Thoracic aorta (tissue), 2 donors: ENCODE results near the gene DNAH1. TPM values are rescaled to one million over a fixed set of nuclear protein-coding genes. Genes with fewer than 3 reads are reported as not detected.

Experiments used
- ATAC-seq: fragments of 150-250 bp; one replicate; pipeline ENCODE4 v1.8.0; 2017; ENCODE audit warnings: low read depth; ENCODE audit not compliant: insufficient number of reproducible peaks, low FRiP score
- DNase-seq: peaks from one replicate; pipeline ENCODE4 v3.0.0-alpha.2; 2020; ENCODE audit warnings: low spot score
- H3K27ac ChIP-seq, 2 donors: fragments of 200-600 bp; sonication (generic); 1 replicate in 1 of 2; 2 replicates in 1 of 2; pipeline ENCODE4 v1.5.1; 2016; ENCODE audit warnings: mild to moderate bottlenecking in 2 of 2, moderate library complexity in 2 of 2
- H3K27me3 ChIP-seq: fragments of 200-600 bp; sonication (generic); replicated peaks from 2 replicates; pipeline ENCODE4 v1.6.0; 2016; ENCODE audit warnings: mild to moderate bottlenecking; ENCODE audit not compliant: insufficient read depth
- H3K36me3 ChIP-seq: fragments of 200-600 bp; sonication (generic); one replicate; pipeline ENCODE4 v1.5.1; 2016
- H3K4me1 ChIP-seq, 2 donors: fragments of 200-600 bp; sonication (generic); 1 replicate in 1 of 2; 2 replicates in 1 of 2; pipeline versions ENCODE4 v1.5.1 to v1.6.0; 2016; ENCODE audit warnings: low read depth in 2 of 2, mild to moderate bottlenecking in 1 of 2; ENCODE audit not compliant: control insufficient read depth in 1 of 2
- H3K4me3 ChIP-seq: fragments of 200-600 bp; sonication (generic); 2 replicates; pipeline ENCODE4 v1.5.1; 2016; ENCODE audit warnings: mild to moderate bottlenecking
- H3K9me3 ChIP-seq: fragments of 200-600 bp; sonication (generic); 2 replicates; pipeline ENCODE4 v1.5.1; 2016
- CTCF ChIP-seq: fragments of 200-600 bp; sonication (generic); IDR thresholded peaks from one replicate; pipeline ENCODE4 v1.5.1; 2019; ENCODE audit warnings: antibody characterized with exemption
- total RNA-seq, 2 donors: library from RNA; depleted of rRNA; stranded (reverse); fragments of >200 nt; gene quantifications; one replicate each; pipeline versions ENCODE4 v1.1.0 to v1.2.3, GENCODE V29; 2016

Gene DNAH1
- total RNA-seq, 2 donors from 2014 or later: 14.6 to 21.0 TPM

GRCh38 chr3:52361898-52362297, 45.8 kb downstream of the DNAH1 start:
- no peak for TF ChIP-seq CTCF
- no peak for ATAC-seq

GRCh38 chr3:52364322-52365035, 48.4 kb downstream of the DNAH1 start:
- ATAC-seq: no peak
- TF ChIP-seq CTCF: no peak

More at GRCh38 chr3:52361898-52362297, 45.8 kb downstream of the DNAH1 start:
- Histone ChIP-seq H3K27me3 (no peaks in the 10 kb centered on the region), H3K9me3 (no peaks in the 10 kb centered on the region), H3K27ac (no peak overlapping the region), H3K4me1 (no peaks in the 10 kb centered on the region), H3K4me3 (no peak overlapping the region), H3K36me3 (peaks cover 20% of the 10 kb centered on the region)
- DNase-seq: no peak

GRCh38 chr3:52366527-52366926, 50.4 kb downstream of the DNAH1 start:
- ATAC-seq (no peak), DNase-seq (no peak)
- no peaks in the 10 kb centered on the region for H3K27me3 ChIP-seq
- no peaks in the 10 kb centered on the region for H3K4me1 ChIP-seq
- no peak overlapping the region for H3K27ac ChIP-seq
- H3K4me3 ChIP-seq: no peak overlapping the region
- no peaks in the 10 kb centered on the region for H3K9me3 ChIP-seq
- peaks cover 8% of the 10 kb centered on the region for H3K36me3 ChIP-seq
- TF ChIP-seq CTCF: no peak

More at GRCh38 chr3:52364322-52365035, 48.4 kb downstream of the DNAH1 start:
- H3K36me3 ChIP-seq: peaks cover 17% of the 10 kb centered on the region
- no peaks in the 10 kb centered on the region for H3K4me1 ChIP-seq
- H3K9me3 ChIP-seq: no peaks in the 10 kb centered on the region
- no peak for DNase-seq
- no peaks in the 10 kb centered on the region for H3K27me3 ChIP-seq
- no peak overlapping the region for H3K4me3 ChIP-seq
- H3K27ac ChIP-seq: no peak overlapping the region

GRCh38 chr3:52367891-52368880, 52.1 kb downstream of the DNAH1 start:
- H3K36me3 ChIP-seq: peaks cover 8% of the 10 kb centered on the region
- ATAC-seq: no peak
- no peak overlapping the region for H3K27ac ChIP-seq
- H3K4me3 ChIP-seq: no peak overlapping the region
- no peaks in the 10 kb centered on the region for H3K4me1 ChIP-seq
- no peaks in the 10 kb centered on the region for H3K9me3 ChIP-seq
- no peaks in the 10 kb centered on the region for H3K27me3 ChIP-seq
- DNase-seq: no peak
- TF ChIP-seq CTCF: no peak

- no peak overlapping the region for H3K4me3 ChIP-seq
- no peak for TF ChIP-seq CTCF
- peaks cover 0 to 3% of the 10 kb centered on the region in 2 donors for H3K4me1 ChIP-seq
- H3K36me3 ChIP-seq: peaks cover 4% of the 10 kb centered on the region
- no peaks in the 10 kb centered on the region for H3K9me3 ChIP-seq
- H3K27ac ChIP-seq: no peak overlapping the region
- no peak for ATAC-seq
- H3K27me3 ChIP-seq: no peaks in the 10 kb centered on the region
- no peak for DNase-seq
These were observed 54.4 kb downstream of the DNAH1 start for GRCh38 chr3:52370531-52370930.
